ENCODE measurements around the gene ANKRD44.

Gene ANKRD44

GRCh38 chr2:197179744-197180498, 130.7 kb downstream of the ANKRD44 start:
- DNase-seq (ENCODE audit: low read depth, low spot score) = no peak

GRCh38 chr2:197176522-197176921, 134.1 kb downstream of the ANKRD44 start:
- DNase-seq (ENCODE audit: low read depth, low spot score) = no peak

GRCh38 chr2:197174539-197175094, 136.0 kb downstream of the ANKRD44 start:
- no peak for DNase-seq (ENCODE audit: low read depth, low spot score)

- DNase-seq (ENCODE audit: low read depth, low spot score) = no peak
These were observed 139.0 kb downstream of the ANKRD44 start for GRCh38 chr2:197171582-197171981.

GRCh38 chr2:197170208-197170607, 140.4 kb downstream of the ANKRD44 start:
- DNase-seq (ENCODE audit: low read depth, low spot score) = no peak

GRCh38 chr2:197168705-197169104, 141.9 kb downstream of the ANKRD44 start:
- DNase-seq (ENCODE audit: low read depth, low spot score) = no peak

GRCh38 chr2:197167608-197168314, 142.8 kb downstream of the ANKRD44 start:
- DNase-seq (ENCODE audit: low read depth, low spot score) = no peak

- DNase-seq (ENCODE audit: low read depth, low spot score) = no peak
These were observed 145.6 kb downstream of the ANKRD44 start for GRCh38 chr2:197165020-197165419.

GRCh38 chr2:197164141-197164754, 146.3 kb downstream of the ANKRD44 start:
- no peak for DNase-seq (ENCODE audit: low read depth, low spot score)

- no peak for DNase-seq (ENCODE audit: low read depth, low spot score)
These were observed 146.9 kb downstream of the ANKRD44 start for GRCh38 chr2:197163712-197164140.

- DNase-seq (ENCODE audit: low read depth, low spot score) = no peak
These were observed 148.8 kb downstream of the ANKRD44 start for GRCh38 chr2:197161774-197162173.

- DNase-seq (ENCODE audit: low read depth, low spot score) = no peak
These were observed 150.8 kb downstream of the ANKRD44 start for GRCh38 chr2:197159661-197160211.

- no peak for DNase-seq (ENCODE audit: low read depth, low spot score)
These were observed 151.7 kb downstream of the ANKRD44 start for GRCh38 chr2:197158591-197159550.

- DNase-seq (ENCODE audit: low read depth, low spot score) = no peak
These were observed 152.6 kb downstream of the ANKRD44 start for GRCh38 chr2:197157879-197158537.

- no peak for DNase-seq (ENCODE audit: low read depth, low spot score)
These were observed 153.8 kb downstream of the ANKRD44 start for GRCh38 chr2:197156771-197157170.

GRCh38 chr2:197152451-197153228, 157.9 kb downstream of the ANKRD44 start:
- DNase-seq (ENCODE audit: low read depth, low spot score) = no peak

- DNase-seq (ENCODE audit: low read depth, low spot score) = no peak
These were observed 161.0 kb downstream of the ANKRD44 start for GRCh38 chr2:197149546-197149945.

- no peak for DNase-seq (ENCODE audit: low read depth, low spot score)
These were observed 162.2 kb downstream of the ANKRD44 start for GRCh38 chr2:197148401-197148800.

GRCh38 chr2:197147942-197148341, 162.6 kb downstream of the ANKRD44 start:
- DNase-seq (ENCODE audit: low read depth, low spot score) = no peak
